HG03159 (cell line): ENCODE results near the gene PDE2A.

Source experiments
- ATAC-seq: cut with Tn5 transposase; IDR thresholded peaks from one replicate; pipeline ENCODE4 v1.9.1; 2021; ENCODE audit warnings: mild to moderate bottlenecking, moderate library complexity; ENCODE audit not compliant: unreplicated experiment

PDE2A gene

GRCh38 chr11:72704783-72705265 lies 30.6 kb upstream of the PDE2A start:
- ATAC-seq, result no peak

GRCh38 chr11:72704028-72704782 lies 30.0 kb upstream of the PDE2A start:
- ATAC-seq, result no peak

DNA sequence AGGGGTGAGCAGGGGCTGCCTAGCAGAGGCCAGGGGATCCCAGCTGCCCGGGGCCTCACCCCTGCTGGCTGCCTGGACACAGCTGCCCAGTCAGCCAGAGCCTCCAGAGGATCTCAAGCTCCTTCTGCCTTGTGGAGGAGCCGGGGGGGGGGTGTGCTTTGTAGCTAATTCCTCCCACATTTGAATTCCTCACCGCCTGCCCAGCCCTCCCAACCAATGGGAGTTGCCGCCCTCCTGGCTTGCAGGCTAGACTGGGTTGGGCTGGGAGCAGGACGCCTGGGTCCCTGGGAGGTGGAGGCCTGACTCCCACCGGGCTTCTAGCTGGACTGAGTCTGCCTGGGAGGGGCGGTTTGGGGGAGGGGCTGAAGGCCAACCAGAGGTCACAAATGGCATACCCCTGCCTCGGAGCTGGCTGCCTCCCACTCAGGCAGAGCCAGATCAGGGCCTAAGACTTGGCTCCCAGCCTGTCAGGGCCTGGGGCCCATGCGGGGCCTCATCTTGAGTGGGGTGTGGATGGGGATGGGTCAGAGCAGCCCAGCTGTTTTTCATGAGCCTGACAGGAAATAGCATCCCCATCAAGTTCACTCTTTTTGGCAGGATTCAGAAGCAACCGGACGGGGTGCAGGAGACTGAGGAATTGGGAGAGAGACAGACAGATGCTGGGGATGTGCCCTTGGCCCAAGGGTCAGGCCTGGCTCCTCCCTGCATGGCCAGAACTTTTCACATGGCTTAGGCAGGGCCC lies 29.2 kb upstream of the PDE2A start:
- no peak for ATAC-seq

GRCh38 chr11:72702577-72703241 lies 28.5 kb upstream of the PDE2A start:
- no peak for ATAC-seq

DNA sequence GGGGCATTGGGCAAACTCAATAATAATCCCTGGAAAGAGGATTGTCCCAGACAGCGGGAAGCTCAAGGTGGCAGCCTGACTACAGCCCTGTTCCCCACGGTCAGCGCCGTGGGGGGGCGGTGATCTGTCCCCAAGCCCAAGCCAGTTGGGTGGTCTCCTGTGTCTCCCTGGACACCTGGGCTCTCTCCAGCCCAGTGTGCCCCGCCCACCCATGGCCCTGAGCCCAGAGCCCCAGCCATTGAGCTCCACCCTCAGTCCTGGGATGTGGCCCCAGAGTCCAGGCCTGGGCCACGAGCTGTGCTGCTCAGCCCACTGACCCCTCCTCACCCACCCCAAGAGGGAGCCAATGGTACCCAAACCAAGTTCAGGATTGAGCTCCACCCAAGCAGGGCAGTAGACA lies 27.9 kb upstream of the PDE2A start:
- no peak for ATAC-seq

DNA sequence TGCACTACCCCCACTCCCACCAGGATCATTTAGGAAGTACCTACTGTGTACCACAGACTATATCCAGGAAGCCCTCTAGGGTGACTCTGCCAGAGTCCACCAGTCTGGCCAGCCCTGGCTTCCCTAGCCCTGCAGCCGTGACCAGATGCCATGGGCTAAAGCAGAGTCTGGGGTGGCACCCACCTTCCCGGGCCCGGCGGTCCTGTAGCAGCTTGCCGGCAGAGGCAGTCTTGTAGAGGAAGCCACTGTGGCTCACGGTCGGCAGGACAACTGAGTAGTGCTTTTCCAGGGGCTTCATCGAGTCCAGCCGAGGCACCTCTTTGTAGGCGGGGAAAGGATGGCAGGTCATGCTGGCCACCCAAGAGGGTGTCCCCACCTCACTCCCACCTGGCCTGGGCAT lies 27.2 kb upstream of the PDE2A start:
- no peak for ATAC-seq

GRCh38 chr11:72700146-72700545 lies 25.9 kb upstream of the PDE2A start:
- ATAC-seq, result no peak

GRCh38 chr11:72697814-72698213 lies 23.6 kb upstream of the PDE2A start:
- ATAC-seq, result no peak

DNA sequence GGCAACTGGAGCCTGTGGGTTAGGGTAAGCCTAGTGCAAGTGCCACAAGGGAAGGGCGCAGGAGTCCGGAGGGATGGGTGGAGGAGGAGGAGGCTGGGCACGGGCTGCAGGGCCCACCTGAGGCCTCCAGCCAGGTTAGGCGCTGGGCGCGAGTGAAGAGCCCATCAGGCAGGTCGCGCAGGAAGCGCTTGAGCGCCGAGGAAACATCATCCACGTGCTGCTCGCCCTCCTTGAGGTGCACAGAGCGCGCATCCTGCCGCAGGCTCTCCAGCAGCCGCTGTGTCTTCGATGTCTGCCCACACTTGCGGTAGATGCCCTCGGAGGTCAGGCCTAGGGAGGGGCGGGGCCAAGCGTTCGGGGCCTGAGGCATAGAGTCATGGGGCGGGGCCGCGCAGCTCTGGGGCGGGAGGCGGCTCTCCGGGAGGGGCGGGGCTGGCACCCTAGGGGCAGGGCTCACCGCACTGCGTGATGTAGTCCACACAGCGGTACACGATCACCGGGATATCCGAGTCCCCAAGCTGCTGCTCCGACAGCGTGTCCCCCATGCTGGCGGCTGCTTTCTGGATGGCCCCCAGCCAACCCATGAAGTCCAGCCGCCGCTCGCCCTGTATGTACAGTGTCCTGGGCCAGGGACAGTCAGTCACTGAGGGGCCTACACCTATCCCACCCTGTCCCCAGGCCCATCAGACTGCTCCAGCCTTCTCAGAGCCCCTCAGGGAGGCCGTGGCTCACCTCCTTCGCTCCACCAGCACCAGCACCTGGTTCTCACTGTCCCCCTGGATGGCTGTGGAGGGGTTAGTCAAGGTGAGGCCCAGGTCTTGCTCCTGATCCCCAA lies 22.9 kb upstream of the PDE2A start:
- ATAC-seq, result no peak

GRCh38 chr11:72695354-72695753 lies 21.1 kb upstream of the PDE2A start:
- no peak for ATAC-seq

- ATAC-seq, result no peak
Measured at GRCh38 chr11:72693271-72693968, 19.2 kb upstream of the PDE2A start.

GRCh38 chr11:72692498-72693237 lies 18.4 kb upstream of the PDE2A start:
- no peak for ATAC-seq

- no peak for ATAC-seq
Measured at GRCh38 chr11:72690166-72690565, 15.9 kb upstream of the PDE2A start.

DNA sequence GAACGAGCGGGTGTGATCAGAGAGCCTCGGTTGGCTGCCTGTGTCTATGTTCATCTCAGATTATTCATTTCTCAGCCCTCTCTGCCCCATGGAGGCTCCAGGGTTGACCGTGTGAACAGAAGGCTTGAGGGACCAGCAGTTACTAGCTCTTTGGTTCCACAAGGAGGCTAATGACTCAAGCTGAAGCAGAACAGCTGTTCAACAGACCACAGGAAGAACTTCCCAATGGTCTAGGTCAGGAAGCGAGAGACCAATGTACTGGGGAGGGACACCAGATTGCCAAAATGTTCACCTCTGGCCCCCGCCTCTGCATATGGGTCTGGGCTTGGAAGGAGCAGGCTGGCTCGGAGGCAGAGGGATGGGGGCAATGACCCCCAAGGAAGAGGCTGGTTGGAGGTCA lies 14.7 kb upstream of the PDE2A start:
- ATAC-seq, result no peak

DNA sequence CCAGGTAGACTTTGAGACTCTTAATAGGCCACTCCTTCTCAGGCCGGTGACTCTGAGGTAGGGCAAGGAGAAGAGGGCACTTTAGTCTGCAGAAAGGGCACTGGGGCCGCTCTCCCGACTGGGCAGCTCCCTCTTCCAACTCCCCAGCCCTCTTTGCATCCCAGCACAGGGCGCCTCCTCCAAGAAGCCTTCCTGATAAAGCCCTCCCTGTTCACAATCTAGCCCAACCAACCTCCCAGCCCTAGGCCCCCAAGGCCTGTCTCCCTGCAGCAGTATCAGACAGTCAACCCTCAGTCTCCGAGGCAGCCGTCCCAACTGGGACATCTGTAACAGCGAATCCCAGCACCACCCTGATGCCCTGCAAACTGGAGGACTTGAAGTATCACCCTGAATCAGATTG lies 14.3 kb upstream of the PDE2A start:
- no peak for ATAC-seq

GRCh38 chr11:72687326-72687725 lies 13.1 kb upstream of the PDE2A start:
- no peak for ATAC-seq

GRCh38 chr11:72686639-72687220 lies 12.5 kb upstream of the PDE2A start:
- ATAC-seq, result no peak

GRCh38 chr11:72685560-72686480 lies 11.6 kb upstream of the PDE2A start:
- no peak for ATAC-seq
